ENCODE data around the gene AQP9. TPM values are rescaled to one million over a fixed set of nuclear protein-coding genes. Genes with fewer than 3 reads are reported as not detected.
A peak's percentile ranks its signal among the peaks of the same experiment; 100 is the strongest.

Gene AQP9
- total RNA-seq, 1 experiment from 2014 or later = not detected

GRCh38 chr15:58115692-58116091 lies 22.5 kb upstream of the AQP9 start:
- POLR2A ChIA-PET = no interaction called here
- TF ChIP-seq CTCF (IDR thresholded peaks at IDR 0.05) (peak; percentile 40; the same call in 1 of the 2 replicates), POLR2AphosphoS5 (IDR thresholded peaks at IDR 0.05; ENCODE audit: low read depth, low read length) (no peak)
- intact Hi-C loops (cut with micrococcal nuclease; ENCODE audit: unreplicated experiment) (loop anchor here (1.0 kb wide), 1 partner anchor 67 kb away; no protein-coding TSS in a partner anchor), in situ Hi-C loops (cut with HindIII; ENCODE audit: low pct_unique_long_range_greater_than_20kb, low sequenced_read_pairs) (no loop called here)
- DNase-seq (ENCODE audit: low read depth, low spot score) (no peak), ATAC-seq (no peak)
- CTCF ChIA-PET = no interaction called here
- Histone ChIP-seq H3K4me3 (ENCODE audit: low read depth in 2 of 2, low read length in 2 of 2) (no peak overlapping the region), H3K9me3 (ENCODE audit: control insufficient read depth, insufficient read depth, low read depth, low read length) (no peaks in the 10 kb centered on the region), H3K27ac (ENCODE audit: low read length) (no peak overlapping the region), H3K36me3 (ENCODE audit: control insufficient read depth, insufficient read depth, low read length) (no peaks in the 10 kb centered on the region), H3K27me3 (ENCODE audit: control insufficient read depth, insufficient read depth, low read length) (0 out of 2 replicates have a peak, but pooled peaks cover 2% of the 10 kb centered on the region), H3K4me1 (ENCODE audit: control insufficient read depth, insufficient read depth, low read length) (no peaks in the 10 kb centered on the region)
- BruUV-seq (replicated peaks) = no TSS peak

GRCh38 chr15:58117619-58118018 lies 20.6 kb upstream of the AQP9 start:
- in situ Hi-C loops (cut with HindIII; ENCODE audit: low pct_unique_long_range_greater_than_20kb, low sequenced_read_pairs) = no loop called here
- H3K27me3 ChIP-seq (ENCODE audit: control insufficient read depth, insufficient read depth, low read length) = 0 out of 2 replicates have a peak, but pooled peaks cover 2% of the 10 kb centered on the region
- ChIA-PET CTCF (no interaction called here), POLR2A (no interaction called here)
- no TSS peak for BruUV-seq (replicated peaks)
- H3K36me3 ChIP-seq (ENCODE audit: control insufficient read depth, insufficient read depth, low read length) = no peaks in the 10 kb centered on the region
- H3K4me3 ChIP-seq (ENCODE audit: low read depth in 2 of 2, low read length in 2 of 2) = no peak overlapping the region
- H3K9me3 ChIP-seq (ENCODE audit: control insufficient read depth, insufficient read depth, low read depth, low read length) = no peaks in the 10 kb centered on the region
- TF ChIP-seq CTCF (IDR thresholded peaks at IDR 0.05) (no peak), REST (IDR thresholded peaks at IDR 0.05; ENCODE audit: insufficient read depth in 1 of 2, low read depth in 2 of 2, low read length in 1 of 2) (no peak), POLR2AphosphoS5 (IDR thresholded peaks at IDR 0.05; ENCODE audit: low read depth, low read length) (no peak), SIN3A (IDR thresholded peaks at IDR 0.05; ENCODE audit: borderline replicate concordance, insufficient read depth, low read depth, low read length) (no peak), TCF7L2 (IDR thresholded peaks at IDR 0.05; ENCODE audit: low read depth, low read length) (no peak)
- intact Hi-C loops (cut with micrococcal nuclease; ENCODE audit: unreplicated experiment) = no loop called here
- no peak for DNase-seq (ENCODE audit: low read depth, low spot score)
- no peaks in the 10 kb centered on the region for H3K4me1 ChIP-seq (ENCODE audit: control insufficient read depth, insufficient read depth, low read length)
- ATAC-seq = no peak
- no peak overlapping the region for H3K27ac ChIP-seq (ENCODE audit: low read length)

Data from Panc1 (cell line).